Stimulated activated CD8-positive, alpha-beta memory T cell treated with anti-CD3 and anti-CD28 coated beads, Interleukin-12 subunit alpha, Interleukin-12 subunit beta, amount 100 ng/mL, for 24 hours (primary cell): ENCODE results near the gene GPR171.

Experiments used
- DNase-seq: peaks from one replicate; pipeline ENCODE4 v3.0.0-alpha.2; 2020; ENCODE audit errors: extremely low read depth

The GPR171 gene

DNA sequence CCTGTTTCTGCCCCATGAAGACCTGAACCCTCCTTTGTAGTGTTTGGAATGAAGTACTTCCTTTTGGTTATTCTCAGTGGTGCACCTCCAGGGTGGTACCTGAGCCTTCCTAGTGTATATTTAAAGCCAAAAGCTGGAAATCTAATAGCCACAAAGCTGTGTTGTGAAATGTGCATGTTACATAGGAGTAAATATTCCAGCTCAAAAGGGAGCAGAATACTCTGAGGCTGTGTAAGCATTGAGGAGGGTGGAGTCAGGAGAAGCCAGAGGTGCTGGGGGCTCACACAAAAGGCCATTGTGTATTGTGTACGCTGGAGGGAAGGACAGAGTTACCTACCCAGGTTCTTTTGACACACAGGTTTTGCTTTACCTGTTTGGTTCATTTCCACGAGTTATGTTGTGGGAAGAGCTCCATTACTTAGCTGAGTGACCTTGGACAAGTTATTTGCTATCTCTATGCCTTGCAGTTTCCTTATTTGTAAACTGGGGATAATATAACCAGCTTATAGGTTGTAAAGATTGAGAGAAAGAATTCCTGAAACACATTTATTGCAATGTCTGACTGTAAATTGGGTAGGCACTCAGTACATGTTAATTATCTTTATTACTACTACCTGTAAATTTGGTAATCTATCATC lies 24.7 kb downstream of the GPR171 start:
- no peak for DNase-seq

DNA sequence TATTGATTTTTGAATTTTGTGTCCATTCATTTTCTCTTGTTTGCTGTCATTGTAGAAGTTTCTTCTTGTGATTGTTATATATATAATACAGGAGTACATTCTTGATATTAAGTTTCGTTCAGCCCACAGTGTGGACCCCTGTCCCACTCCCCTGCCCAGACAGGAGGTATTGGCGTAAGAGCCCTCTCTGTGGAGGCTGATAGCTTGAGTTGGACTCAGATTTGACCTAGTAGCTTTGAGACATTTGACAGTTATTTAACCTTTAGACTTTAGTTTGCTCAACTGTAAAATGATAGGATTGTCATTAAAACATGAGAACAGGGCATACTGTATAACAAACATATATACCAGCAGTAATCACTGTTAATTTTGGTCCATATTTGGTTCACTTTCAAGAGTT lies 27.1 kb downstream of the GPR171 start:
- no peak for DNase-seq

DNA sequence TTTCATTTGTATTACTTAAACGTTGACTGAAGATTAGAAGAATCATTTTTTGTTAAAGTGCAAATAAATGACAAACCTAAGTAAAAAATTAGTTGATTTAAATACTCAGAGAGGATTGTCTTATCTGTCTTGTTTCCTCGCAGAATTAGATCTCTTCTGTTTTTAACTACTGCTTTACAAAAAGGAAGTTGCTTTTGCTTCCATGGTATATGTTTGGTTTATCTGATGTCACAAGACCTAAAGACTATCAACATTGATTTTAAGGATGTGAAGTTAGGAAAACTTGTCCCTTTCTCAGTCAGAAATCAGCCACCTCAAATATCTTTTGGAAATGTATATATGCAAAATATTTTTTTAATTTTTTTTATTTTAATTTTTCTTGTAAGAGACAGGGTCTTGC lies 28.7 kb downstream of the GPR171 start:
- DNase-seq, result no peak

DNA sequence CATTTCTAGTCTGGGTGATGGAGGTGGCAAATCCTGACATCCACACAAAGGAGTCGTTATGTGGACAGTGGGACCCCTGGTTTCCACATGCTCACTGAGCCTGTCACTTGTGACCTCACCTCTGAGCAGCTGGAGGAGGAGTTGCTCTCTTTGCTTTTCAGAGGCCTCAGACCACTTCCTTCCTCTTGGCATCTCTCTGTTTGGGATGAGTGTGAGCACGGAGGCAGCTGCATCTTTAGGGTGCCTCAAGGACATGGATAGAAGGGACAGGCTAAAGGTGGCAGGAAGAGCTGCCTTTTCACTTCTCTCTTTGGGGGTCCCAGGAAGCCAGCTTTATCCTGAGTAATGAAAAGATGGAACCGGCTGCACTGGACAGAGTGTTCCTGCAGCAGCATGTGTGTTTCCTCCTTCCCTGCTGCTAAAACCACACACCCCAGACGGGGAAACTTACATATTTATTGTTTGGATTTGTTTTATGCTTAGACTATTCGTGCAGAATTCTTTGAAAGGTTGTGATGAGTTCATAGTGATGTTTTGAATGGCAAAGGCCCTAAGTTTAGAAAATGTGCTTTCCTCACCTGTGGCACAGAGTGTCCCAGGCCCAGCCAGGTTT lies 31.8 kb downstream of the GPR171 start:
- DNase-seq, result no peak

DNA sequence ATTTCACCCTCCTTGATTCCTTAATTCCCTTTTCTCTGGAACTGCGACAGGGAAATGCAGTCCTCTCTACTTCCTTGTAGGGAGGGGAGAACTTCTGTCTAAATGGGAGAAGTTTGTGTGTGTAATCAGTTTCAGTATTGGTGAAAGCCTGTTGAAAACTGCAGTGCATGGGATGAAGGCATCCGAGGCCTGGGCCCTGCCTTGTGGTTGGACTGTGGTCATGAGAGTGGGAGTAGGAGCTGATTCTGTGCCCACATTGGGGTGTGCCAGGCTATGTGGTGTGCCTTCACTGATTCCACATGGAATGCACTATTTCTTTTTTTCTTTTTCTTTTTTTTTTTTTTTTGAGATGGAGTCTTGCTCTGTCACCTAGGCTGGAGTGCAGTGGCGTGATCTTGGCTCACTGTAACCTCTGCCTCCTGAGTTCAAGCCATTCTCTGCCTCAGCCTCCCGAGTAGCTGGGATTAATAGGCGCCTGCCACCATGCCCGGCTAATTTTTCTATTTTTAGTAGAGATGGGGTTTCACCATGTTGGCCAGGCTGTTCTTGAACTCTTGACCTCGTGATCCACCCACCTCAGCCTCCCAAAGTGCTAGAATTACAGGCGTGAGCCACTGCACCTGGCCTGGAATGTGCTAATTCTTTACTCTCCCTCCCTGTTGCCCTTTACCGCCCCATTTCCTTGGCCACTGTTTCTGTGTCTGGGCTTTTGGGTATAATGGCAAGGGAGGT lies 32.9 kb downstream of the GPR171 start:
- peak; percentile 36 for DNase-seq

DNA sequence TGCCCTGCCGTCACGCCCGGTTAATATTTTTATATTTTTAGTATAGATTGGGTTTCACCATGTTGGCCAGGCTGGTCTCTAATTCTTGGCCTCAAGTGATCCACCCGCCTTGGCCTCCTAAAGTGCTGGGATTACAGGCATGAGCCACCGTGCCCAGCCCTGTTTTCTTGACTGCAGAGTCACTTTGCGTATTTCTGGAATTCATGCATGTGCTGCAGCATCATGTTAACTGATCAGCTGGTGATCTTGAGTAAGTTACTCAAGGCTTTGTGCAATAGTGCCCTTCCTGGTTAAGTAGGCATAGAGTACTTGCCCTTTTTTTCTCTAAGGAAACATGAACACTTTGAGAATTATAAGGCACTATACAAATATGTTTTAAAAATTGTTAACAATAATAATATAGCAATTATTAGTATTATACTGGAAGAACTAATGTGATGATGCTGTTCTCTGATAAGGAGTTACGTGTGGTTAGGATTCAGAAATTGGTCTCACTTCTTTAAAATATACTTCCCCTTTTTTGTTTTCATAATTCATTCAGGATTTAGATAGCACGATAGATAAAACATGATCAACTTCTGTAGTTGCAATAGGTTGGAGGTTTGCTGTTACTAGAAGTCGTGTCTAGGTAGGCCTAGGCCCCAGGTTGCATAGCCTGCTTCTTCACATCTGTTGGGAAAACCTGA lies 33.6 kb downstream of the GPR171 start:
- DNase-seq, result no peak

DNA sequence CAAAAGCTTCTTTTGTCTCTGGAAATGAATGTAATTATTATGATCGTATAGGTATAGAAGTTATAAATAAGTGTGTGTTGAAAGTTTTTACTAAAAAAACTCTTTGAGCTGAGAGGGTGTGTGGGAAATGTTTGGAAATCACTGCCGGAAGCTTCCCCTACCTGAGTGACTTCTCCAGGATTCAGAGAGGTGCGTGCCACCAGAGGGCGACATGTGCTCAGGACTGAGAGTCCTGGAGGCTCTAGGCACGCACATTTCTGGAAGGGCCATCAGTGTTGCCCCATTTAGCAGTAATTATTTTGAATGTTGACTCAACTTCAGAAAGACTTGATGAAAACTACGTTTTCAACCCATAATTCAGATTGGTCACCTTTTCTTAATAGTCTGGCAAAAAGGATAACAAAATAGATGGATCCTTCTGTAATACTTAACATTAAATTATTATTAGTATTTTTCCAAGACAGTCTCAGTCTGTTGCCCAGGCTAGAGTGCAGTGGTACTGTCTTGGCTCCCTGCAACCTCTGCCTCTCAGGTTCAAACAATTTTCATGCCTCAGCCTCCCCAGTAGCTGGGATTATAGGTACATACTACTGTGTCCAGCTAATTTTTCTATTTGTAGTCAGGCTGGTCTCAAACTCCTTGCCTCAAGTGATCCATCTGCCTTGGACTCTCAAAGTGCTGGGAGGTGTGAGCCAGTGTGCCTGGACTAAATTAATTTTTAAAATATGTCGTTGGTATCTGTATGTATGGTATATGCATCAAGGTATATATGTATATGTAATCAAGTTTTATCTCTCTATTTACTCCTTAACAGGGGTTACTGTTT lies 34.5 kb downstream of the GPR171 start:
- DNase-seq, result peak; percentile 62

DNA sequence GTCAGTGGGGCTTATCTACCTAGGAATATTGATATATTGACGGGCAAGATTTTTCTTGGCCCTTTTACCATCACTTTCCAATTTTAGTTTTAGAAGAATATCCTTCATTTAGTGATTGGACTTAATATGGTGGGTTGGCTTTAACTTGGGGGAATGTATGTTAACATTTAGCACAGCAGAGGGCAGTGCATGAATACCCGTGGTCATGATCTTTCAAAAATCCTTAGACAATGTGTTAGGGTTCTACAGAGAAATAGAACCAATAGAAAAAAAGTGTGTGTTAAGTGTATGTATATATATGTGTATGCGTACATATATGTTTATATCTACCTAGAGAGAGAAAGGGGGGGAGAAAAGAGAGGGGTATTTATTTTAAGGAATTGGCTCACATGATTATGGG lies 36.9 kb downstream of the GPR171 start:
- DNase-seq, result no peak

DNA sequence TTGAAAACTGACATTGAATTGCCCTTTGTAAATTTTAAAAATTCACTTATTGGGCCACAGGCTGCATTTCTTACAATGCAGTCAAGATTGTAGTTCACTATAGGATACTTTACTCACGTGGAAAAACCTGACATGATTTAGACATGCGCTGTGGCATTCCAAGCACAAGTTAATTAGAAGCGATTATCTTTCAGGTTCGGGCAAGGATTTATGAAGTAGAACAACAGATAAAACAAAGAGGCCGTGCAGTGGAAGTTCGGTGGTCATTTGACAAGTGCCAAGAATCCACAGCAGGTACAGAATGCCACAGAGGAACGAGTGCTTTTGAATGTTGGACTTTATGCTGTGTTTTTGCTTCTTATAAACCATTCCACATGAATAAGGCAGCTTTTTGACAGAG lies 37.8 kb downstream of the GPR171 start:
- DNase-seq, result no peak

DNA sequence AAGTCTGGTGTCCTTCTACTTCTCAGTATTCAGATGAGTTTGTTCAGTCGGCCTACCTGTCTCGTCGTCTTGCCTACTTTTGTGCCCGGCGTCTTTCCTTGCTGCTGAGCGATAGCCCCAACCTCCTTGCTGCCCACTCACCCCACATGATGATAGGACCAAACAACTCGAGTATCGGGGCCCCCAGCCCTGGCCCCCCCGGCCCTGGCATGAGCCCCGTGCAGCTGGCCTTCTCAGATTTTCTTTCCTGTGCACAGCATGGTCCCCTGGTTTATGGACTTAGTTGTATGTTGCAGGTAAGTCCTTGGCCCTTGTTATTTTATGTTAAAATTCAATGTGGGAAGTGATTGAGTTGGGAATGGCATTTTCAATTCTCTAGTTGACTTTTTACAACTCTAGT lies 43.2 kb downstream of the GPR171 start:
- no peak for DNase-seq

DNA sequence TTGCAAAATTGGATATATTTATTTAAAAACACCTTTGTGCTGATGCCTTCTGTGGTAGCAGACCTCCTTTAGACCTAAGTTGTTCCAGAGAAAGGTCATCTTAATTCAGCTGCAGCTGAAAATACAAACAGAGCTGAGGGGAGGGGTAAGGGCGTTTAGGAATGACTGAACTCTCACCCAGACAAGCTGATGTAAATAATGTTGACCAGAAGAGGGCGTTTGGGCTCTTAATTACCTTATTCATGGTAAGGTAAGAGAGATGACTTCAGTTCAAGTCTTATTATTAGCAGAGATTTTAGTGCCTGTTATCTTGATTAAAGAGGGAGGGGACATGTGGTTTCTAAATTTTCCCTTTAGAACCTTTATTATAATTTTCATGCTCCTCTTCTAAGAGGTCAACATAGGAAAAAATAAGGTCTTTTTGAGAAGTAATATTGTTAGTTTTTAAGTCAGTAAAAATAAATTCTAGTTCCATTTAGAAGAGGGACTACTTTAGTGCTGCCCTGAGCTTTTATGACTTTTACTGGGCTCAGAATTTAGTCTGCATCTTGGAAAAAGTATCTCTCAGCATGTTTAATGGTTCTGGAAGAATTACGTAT lies 46.3 kb downstream of the GPR171 start:
- DNase-seq, result no peak

DNA sequence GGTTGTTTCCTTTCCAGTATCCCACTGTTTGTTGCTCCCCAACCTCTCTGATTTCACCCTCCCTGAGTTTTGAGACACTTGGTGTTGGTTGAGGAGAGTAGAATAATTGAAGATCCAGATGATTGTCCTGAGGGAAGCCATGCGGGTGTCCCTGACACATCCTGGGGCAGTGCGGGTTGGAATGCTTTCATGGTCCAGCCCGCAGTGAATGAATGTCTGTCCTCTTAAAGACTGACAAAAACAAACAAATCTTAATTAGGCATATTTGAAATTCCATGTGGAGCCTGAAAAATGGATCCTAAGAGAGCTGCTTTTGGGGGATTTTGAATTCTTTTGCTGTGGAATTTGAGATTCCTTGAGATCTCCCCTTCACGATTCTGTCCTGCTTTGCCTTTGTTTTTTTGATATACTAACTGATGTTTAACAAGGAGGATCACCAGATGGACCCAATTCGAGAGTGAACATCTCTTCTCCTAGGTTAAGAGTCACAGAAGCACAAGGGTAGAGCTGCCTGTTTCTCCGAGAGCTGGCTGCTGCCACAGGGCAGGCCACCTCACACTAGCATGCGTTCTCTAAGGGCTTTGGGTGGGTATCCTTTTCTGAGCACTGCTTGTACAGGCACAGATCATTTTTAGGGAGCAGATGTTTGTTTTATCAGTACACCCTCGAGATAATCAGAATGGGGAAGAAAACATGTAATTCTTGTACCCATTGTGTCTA lies 47.4 kb downstream of the GPR171 start:
- DNase-seq, result no peak

DNA sequence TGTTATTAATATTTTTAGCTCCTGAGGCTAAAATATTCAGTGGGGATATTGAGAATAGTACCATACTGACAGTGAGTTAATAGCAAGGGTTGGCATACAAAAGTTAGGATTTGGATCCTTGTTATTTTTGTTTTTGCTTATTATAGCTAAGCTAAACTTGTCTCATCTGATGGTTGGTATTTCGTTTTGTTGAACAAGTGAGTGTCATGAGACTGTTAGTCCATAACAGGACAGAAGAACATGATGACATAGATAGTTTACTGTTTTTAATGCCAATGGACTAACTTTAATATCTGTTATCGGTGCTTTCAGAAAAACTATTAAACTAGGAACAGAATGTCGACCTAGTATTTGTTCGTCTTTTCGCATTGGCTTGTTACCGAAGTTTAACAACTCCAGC lies 48.5 kb downstream of the GPR171 start:
- DNase-seq, result no peak

DNA sequence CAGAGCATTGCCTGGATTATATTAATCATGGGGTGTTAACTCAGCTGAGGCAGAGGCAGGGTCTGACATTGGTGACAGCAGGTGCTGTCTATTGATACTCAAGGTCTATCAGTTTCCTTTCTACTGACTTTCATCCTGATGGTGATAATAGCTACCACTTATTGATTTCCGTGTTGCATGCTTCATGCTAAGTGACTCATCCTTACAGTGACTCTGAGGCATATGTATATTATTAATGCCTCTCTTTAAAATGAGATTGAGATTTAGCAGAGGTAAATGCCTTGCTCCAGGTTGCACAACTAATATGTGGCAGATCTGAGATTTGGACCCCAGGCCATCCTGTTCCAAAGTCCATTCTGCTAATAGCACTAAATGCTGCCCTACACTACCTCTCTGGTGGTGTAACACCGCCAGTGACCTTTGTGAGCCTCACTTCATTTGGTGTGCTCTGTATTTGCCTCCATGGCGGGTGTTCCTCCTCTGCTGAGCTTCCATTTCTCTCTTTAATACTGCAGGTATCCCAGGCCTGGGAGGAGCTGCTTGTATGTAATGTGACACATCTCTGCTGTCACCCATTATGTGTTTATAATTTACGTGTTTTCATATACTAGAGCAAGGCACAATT lies 50.4 kb downstream of the GPR171 start:
- DNase-seq, result no peak
